ENCODE results near the gene DDX10. TPM values are rescaled to one million over a fixed set of nuclear protein-coding genes. Genes with fewer than 3 reads are reported as not detected.

The DDX10 gene
- polyA plus RNA-seq, 1 of the 3 experiments (the other 2 are of a cell fraction) = 35.8 TPM

GRCh38 chr11:108870373-108871020, 205.6 kb downstream of the DDX10 start:
- H3K4me2 ChIP-seq = peak overlapping the region; percentile 46

More at GRCh38 chr11:108870373-108871020, 205.6 kb downstream of the DDX10 start:
- DNase-seq = no peak
- Histone ChIP-seq H4K20me1 (ENCODE audit: insufficient read depth) (no peaks in the 10 kb centered on the region), H3K9me2 (no peaks in the 10 kb centered on the region), H3K27me3 (ENCODE audit: insufficient read depth) (no peaks in the 10 kb centered on the region), H3K9me3 (no peaks in the 10 kb centered on the region), H3K4me1 (ENCODE audit: control insufficient read depth in 1 of 2, insufficient read depth in 2 of 2, low read depth in 1 of 2, low read length in 1 of 2) (peaks cover 0 to 68% of the 10 kb centered on the region in 2 experiments; a peak in 3 of 4 replicates), H3F3A (replicated peaks; ENCODE audit: insufficient read depth) (peaks cover 62% of the 10 kb centered on the region), H3K79me2 (ENCODE audit: insufficient read depth) (peaks cover 7% of the 10 kb centered on the region; the same call in 1 of the 2 replicates), H2AFZ (ENCODE audit: low read depth) (no peak overlapping the region), H3K36me3 (replicated peaks in 1 of 2; ENCODE audit: control insufficient read depth in 1 of 2, insufficient read depth in 2 of 2, low read length in 1 of 2) (no peaks in the 10 kb centered on the region), H3K4me3 (ENCODE audit: low read depth in 2 of 2, low read length in 1 of 2) (peak overlapping the region in 1 of 2 experiments; percentile 33; a peak in 2 of 4 replicates), H3K9ac (peak overlapping the region; percentile 64), H3K27ac (ENCODE audit: low read depth in 2 of 2, low read length in 1 of 2) (peak overlapping the region; percentile 81 to 97)
- CTCF ChIA-PET = interaction anchor here (0.7 to 2.1 kb wide), 7 partner anchors 8 to 173 kb away, joined by 3 to 14 read pairs (median 3); no protein-coding TSS in a partner anchor
- POLR2A ChIA-PET = no interaction called here
- WGBS (ENCODE audit: low lambda C conversion rate) = 50% methylated on average over 4 of the region's 4 CpGs
- no peak for TF ChIP-seq GABPA (IDR thresholded peaks at IDR 0.05; ENCODE audit: low read depth)
- no peak for TF ChIP-seq FOXJ3 (CRISPR knock-in tag; IDR thresholded peaks at IDR 0.05)
- no peak for TF ChIP-seq RFX5 (IDR thresholded peaks at IDR 0.05; ENCODE audit: low read length)
- peak; percentile 79 for TF ChIP-seq TCF12 (IDR thresholded peaks at IDR 0.05)
- peak in 1 of 2 experiments; percentile 83; a peak in 1 of 4 replicates for TF ChIP-seq EP300 (IDR thresholded peaks at IDR 0.05; ENCODE audit: borderline replicate concordance in 1 of 2, low read depth in 1 of 2, low read length in 1 of 2)
- TF ChIP-seq NFIC (IDR thresholded peaks at IDR 0.05; ENCODE audit: borderline replicate concordance) = peak; percentile 56; the same call in 1 of the 2 replicates
- TF ChIP-seq FOSL2 (IDR thresholded peaks at IDR 0.05; ENCODE audit: borderline replicate concordance, low read depth) = peak; percentile 75; the same call in 1 of the 2 replicates
- TF ChIP-seq TEAD4 (IDR thresholded peaks at IDR 0.05; ENCODE audit: borderline replicate concordance, insufficient read depth) = peak; percentile 72; the same call in 1 of the 2 replicates
- TF ChIP-seq POLR2AphosphoS5 (IDR thresholded peaks at IDR 0.05; ENCODE audit: low read depth, low read length) = peak; percentile 51; the same call in 1 of the 2 replicates
- no peak for TF ChIP-seq TAF1 (IDR thresholded peaks at IDR 0.05; ENCODE audit: borderline replicate concordance, low read depth, low read length)
- TF ChIP-seq JUND (IDR thresholded peaks at IDR 0.05) = peak; percentile 93
- TF ChIP-seq PBX3 (IDR thresholded peaks at IDR 0.05) = peak; percentile 78
- no peak for TF ChIP-seq MEF2A (IDR thresholded peaks at IDR 0.05; ENCODE audit: borderline replicate concordance, low read depth)
- TF ChIP-seq, protein P1, sequence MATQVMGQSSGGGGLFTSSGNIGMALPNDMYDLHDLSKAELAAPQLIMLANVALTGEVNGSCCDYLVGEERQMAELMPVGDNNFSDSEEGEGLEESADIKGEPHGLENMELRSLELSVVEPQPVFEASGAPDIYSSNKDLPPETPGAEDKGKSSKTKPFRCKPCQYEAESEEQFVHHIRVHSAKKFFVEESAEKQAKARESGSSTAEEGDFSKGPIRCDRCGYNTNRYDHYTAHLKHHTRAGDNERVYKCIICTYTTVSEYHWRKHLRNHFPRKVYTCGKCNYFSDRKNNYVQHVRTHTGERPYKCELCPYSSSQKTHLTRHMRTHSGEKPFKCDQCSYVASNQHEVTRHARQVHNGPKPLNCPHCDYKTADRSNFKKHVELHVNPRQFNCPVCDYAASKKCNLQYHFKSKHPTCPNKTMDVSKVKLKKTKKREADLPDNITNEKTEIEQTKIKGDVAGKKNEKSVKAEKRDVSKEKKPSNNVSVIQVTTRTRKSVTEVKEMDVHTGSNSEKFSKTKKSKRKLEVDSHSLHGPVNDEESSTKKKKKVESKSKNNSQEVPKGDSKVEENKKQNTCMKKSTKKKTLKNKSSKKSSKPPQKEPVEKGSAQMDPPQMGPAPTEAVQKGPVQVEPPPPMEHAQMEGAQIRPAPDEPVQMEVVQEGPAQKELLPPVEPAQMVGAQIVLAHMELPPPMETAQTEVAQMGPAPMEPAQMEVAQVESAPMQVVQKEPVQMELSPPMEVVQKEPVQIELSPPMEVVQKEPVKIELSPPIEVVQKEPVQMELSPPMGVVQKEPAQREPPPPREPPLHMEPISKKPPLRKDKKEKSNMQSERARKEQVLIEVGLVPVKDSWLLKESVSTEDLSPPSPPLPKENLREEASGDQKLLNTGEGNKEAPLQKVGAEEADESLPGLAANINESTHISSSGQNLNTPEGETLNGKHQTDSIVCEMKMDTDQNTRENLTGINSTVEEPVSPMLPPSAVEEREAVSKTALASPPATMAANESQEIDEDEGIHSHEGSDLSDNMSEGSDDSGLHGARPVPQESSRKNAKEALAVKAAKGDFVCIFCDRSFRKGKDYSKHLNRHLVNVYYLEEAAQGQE (IDR thresholded peaks at IDR 0.05; ENCODE audit: low read depth, low read length) = no peak

Data from SK-N-SH (cell line).